ENCODE measurements around the gene ANKRD36C. TPM values are rescaled to one million over a fixed set of nuclear protein-coding genes. Genes with fewer than 3 reads are reported as not detected.
"Not testable (repeated sequence)": the region's sequence is repeated elsewhere in the genome, so short reads cannot be mapped to it uniquely, and the experiment has no call there.

The ANKRD36C gene
- total and polyA plus RNA-seq, 9 of the 15 experiments (the other 6 are each of a cell fraction or from before 2014, with no cell fraction given): 4.4 to 51.6 (median 11.9) TPM

GRCh38 chr2:95836151-95836550, 155.5 kb downstream of the ANKRD36C start:
- WGBS (ENCODE audit: insufficient coverage, low coverage, missing lambda C conversion rate): 90% methylated on average over 8 of the region's 8 CpGs
- DNase-seq (ENCODE audit: extremely low read depth in 1 of 4, low spot score in 3 of 4) (no peak), ATAC-seq (no peak), FAIRE-seq (no peak)
- CTCF ChIA-PET (ENCODE audit: low intra/inter-chr PET ratio): no interaction called here
- no peaks in the 10 kb centered on the region for H3K79me2 ChIP-seq (ENCODE audit: control insufficient read depth, insufficient read depth, low read length)
- no peaks in the 10 kb centered on the region for H3K27me3 ChIP-seq (ENCODE audit: control insufficient read depth in 2 of 2, insufficient read depth in 2 of 2, low read length in 2 of 2)
- H3K9me1 ChIP-seq (ENCODE audit: control insufficient read depth, insufficient read depth, low read length): no peaks in the 10 kb centered on the region
- no peak for TF ChIP-seq PML (IDR thresholded peaks at IDR 0.05; ENCODE audit: low read length)
- no peaks in the 10 kb centered on the region for H3K4me1 ChIP-seq (replicated peaks in 1 of 2; ENCODE audit: control insufficient read depth in 2 of 2, insufficient read depth in 2 of 2, low read length in 2 of 2)
- no peak overlapping the region for H2AFZ ChIP-seq (ENCODE audit: low read depth, low read length)
- H3K9ac ChIP-seq (ENCODE audit: insufficient read depth in 1 of 2, low read depth in 2 of 2, low read length in 2 of 2): no peak overlapping the region
- H3K4me3 ChIP-seq: no peak overlapping the region
- intact Hi-C loops (cut with micrococcal nuclease): no loop called here
- POLR2A ChIA-PET: no interaction called here
- in situ Hi-C loops (cut with MboI): no loop called here
- no peak overlapping the region for H3K27ac ChIP-seq (ENCODE audit: extremely low read depth, low read depth, low read length)
- no peaks in the 10 kb centered on the region for H3K9me3 ChIP-seq (replicated peaks; ENCODE audit: control insufficient read depth, insufficient read depth, low read depth, low read length)
- no TSS peak for BruUV-seq (replicated peaks)
- H4K20me1 ChIP-seq (replicated peaks; ENCODE audit: control insufficient read depth, insufficient read depth, low read length): no peaks in the 10 kb centered on the region
- no peak overlapping the region for H3K4me2 ChIP-seq (ENCODE audit: insufficient read depth, low read length)
- H3K36me3 ChIP-seq (ENCODE audit: control insufficient read depth, insufficient read depth, low read length): 0 out of 3 replicates have a peak, but pooled peaks cover 5% of the 10 kb centered on the region

- POLR2A ChIA-PET; BruUV-seq (replicated peaks); intact Hi-C loops (cut with micrococcal nuclease); H3K4me1 ChIP-seq (replicated peaks in 1 of 2; ENCODE audit: control insufficient read depth in 2 of 2, insufficient read depth in 2 of 2, low read length in 2 of 2); H4K20me1 ChIP-seq (replicated peaks; ENCODE audit: control insufficient read depth, insufficient read depth, low read length); H2AFZ ChIP-seq (ENCODE audit: low read depth, low read length); DNase-seq (ENCODE audit: extremely low read depth in 1 of 4, low spot score in 3 of 4); H3K9me3 ChIP-seq (replicated peaks; ENCODE audit: control insufficient read depth, insufficient read depth, low read depth, low read length); H3K9ac ChIP-seq (ENCODE audit: insufficient read depth in 1 of 2, low read depth in 2 of 2, low read length in 2 of 2); CTCF ChIA-PET (ENCODE audit: low intra/inter-chr PET ratio); ATAC-seq; H3K27me3 ChIP-seq (ENCODE audit: control insufficient read depth in 2 of 2, insufficient read depth in 2 of 2, low read length in 2 of 2); H3K27ac ChIP-seq (ENCODE audit: extremely low read depth, low read depth, low read length); H3K79me2 ChIP-seq (ENCODE audit: control insufficient read depth, insufficient read depth, low read length); in situ Hi-C loops (cut with MboI); H3K4me2 ChIP-seq (ENCODE audit: insufficient read depth, low read length); FAIRE-seq; H3K4me3 ChIP-seq; H3K9me1 ChIP-seq (ENCODE audit: control insufficient read depth, insufficient read depth, low read length); H3K36me3 ChIP-seq (ENCODE audit: control insufficient read depth, insufficient read depth, low read length): not testable (repeated sequence)
- 95% methylated on average over 12 of the region's 12 CpGs for WGBS (ENCODE audit: insufficient coverage, low coverage, missing lambda C conversion rate)
Observed at GRCh38 chr2:95834077-95835013, 157.3 kb downstream of the ANKRD36C start.

All from K562 (cell line).